ENCODE data around the gene SDR42E2. TPM values are rescaled to one million over a fixed set of nuclear protein-coding genes. Genes with fewer than 3 reads are reported as not detected.
"Not testable (repeated sequence)": the region's sequence is repeated elsewhere in the genome, so short reads cannot be mapped to it uniquely, and the experiment has no call there.

Gene SDR42E2
- total RNA-seq, 1 experiment from 2014 or later: not detected

- no peak for DNase-seq (ENCODE audit: low spot score)
These were observed 29.4 kb downstream of the SDR42E2 start for GRCh38 chr16:22191532-22192260.

DNA sequence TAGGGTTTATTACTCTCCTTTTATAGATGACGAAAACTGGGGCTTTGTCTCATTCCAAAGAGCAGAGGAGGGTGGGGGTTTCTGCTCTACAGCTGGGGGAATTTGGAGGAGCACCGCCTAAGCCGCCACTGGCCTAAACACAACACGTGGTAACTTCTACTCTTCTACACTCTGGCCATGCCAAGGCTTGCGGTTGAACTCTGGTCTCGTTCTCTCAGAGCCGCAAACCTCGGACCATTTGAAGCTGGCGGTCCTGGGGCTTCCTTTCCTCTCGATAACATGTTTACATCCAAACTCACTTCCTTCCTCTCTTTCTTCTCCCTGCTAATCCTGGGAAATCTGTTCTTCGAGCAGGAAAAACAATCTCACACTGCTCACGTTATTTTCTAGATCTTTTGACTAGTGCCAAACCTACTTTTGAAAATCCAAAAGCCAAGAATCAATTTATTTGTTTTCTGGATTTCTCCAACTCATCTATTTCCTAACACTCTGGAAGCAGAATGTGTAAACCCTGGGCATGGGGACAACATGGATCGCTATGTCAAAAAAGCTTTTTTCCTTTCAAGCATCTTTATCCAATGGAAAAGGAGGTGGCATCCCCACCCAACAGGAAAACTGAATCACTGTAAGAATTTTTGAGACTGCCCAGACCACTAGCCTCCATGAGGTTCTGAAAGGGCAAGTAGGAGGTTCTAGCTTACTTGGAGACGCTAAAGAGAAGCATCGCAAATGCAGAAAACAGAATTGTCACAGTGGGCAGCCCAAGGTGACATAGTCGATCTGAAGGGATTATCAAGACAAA, 30.2 kb downstream of the SDR42E2 start:
- DNase-seq (ENCODE audit: low spot score): no peak

GRCh38 chr16:22193063-22193411, 30.7 kb downstream of the SDR42E2 start:
- no peak for DNase-seq (ENCODE audit: low spot score)

- DNase-seq (ENCODE audit: low spot score): no peak
These were observed 32.6 kb downstream of the SDR42E2 start for GRCh38 chr16:22194707-22195444.

DNA sequence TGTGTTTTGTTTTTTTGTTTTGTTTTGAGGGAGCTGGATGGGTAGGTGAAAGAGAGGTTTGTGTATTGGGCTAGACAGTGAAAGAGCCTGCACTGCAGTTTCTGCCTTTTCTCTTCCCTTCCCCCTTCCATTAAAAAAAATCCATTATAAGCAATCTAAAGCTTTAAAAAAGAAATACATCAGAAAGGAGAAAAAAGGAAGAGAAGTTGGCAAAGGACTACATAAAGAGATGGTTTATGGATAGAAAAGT, 33.1 kb downstream of the SDR42E2 start:
- no peak for DNase-seq (ENCODE audit: low spot score)

GRCh38 chr16:22195695-22196558, 33.6 kb downstream of the SDR42E2 start:
- DNase-seq (ENCODE audit: low spot score): peak; percentile 92

GRCh38 chr16:22196559-22197168, 34.4 kb downstream of the SDR42E2 start:
- not testable (repeated sequence) for DNase-seq (ENCODE audit: low spot score)

DNA sequence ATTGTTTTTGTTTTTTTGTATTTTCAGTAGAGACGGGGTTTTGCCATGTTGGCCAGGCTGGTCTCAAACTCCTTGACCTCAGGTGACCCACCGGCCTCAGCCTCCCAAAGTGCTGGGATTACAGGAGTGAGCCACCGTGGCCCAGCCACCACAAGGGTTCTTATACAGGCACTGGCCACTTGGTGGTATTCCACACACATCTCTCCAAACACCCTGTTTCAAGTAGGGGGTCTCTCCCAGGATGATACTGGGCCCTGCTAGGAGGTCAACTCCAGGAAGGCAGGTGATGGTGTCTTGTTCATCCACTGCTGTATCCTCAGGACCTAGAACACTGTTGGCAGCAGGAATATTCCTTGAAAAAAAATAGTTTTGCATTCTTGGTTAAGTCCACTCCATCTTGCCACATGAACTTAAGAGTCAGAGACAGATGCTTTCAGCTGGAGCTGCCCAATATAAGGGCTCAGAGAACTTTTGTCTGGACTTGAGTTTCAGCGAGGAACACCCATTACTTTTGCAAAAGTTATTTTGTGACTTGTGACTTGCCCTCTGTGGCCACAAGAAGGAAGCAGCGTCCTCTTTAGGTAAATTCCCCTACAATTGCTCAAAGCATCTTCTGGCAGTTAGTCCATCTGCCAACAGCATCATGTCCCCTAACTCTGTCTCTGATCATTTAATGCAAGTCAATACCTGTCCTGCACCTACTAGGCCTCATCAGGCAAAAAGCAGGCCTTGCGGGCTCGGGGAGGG, 36.4 kb downstream of the SDR42E2 start:
- DNase-seq (ENCODE audit: low spot score): peak; percentile 44

GRCh38 chr16:22202261-22202637, 39.9 kb downstream of the SDR42E2 start:
- DNase-seq (ENCODE audit: low spot score): no peak

- DNase-seq (ENCODE audit: low spot score): no peak
These were observed 40.8 kb downstream of the SDR42E2 start for GRCh38 chr16:22203091-22203490.

- DNase-seq (ENCODE audit: low spot score): no peak
These were observed 41.9 kb downstream of the SDR42E2 start for GRCh38 chr16:22204091-22204655.

DNA sequence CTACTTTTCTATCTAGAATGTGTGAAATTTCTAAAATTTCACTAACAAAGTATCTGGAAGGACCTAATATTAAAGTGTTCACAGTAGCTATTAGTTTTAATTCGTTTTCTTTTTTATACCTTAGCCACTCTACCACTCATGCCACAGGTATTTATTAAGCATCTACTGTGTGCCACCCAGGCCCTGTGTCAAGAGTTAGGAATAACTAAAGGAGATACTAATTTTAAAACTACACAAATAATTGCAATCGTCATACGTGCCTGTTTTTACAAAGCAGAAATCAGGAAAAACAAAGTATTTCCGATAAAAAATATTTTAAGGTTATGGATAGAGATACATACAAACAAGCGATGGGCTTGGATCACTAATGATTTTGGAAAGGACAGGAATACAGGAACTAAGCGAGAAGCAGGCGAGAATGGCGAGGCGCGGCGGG, 43.3 kb downstream of the SDR42E2 start:
- DNase-seq (ENCODE audit: low spot score): no peak

GRCh38 chr16:22206013-22206841, 43.9 kb downstream of the SDR42E2 start, which contains the start of gene EEF2K:
Gene EEF2K, plus strand, starts transcription at chr16:22206278. Its CDS starts 19,452 bp downstream, at chr16:22225730.
- peak; percentile 94 for DNase-seq (ENCODE audit: low spot score)

GRCh38 chr16:22206842-22207714, 44.8 kb downstream of the SDR42E2 start:
- DNase-seq (ENCODE audit: low spot score): peak; percentile 45

DNA sequence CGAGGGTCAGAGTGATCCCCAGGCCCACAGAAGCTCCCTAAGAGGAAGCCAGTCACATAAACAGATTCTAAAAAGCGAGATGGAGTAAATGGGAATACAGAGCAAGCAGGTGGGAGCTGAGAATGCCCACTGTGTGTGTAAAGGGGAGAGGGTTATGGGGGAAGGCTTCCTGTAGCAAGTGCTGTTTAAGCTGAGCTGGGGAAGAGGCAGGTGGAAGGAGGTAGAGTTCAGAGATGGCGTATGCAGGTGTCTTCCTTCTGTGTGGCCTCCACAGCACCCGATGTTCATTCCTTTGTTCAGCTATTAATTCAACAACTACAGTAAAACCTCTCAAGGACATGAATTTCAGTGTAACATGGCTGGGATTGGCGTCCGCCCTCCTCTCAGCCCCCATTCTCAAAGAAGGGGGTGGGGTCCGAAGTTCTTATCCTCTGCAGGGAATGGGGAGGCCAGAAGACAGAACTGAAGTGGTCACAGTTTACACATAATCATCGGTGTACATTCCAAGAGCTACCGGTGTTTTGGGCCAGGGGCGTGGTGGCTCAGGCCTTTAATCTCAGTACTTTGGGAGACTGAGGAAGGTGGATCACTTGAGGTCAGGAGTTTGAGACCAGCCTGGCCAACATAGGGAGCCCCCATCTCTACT, 45.5 kb downstream of the SDR42E2 start:
- DNase-seq (ENCODE audit: low spot score): no peak

- no peak for DNase-seq (ENCODE audit: low spot score)
These were observed 48.0 kb downstream of the SDR42E2 start for GRCh38 chr16:22210285-22210684.

GRCh38 chr16:22210854-22211253, 48.5 kb downstream of the SDR42E2 start:
- DNase-seq (ENCODE audit: low spot score): no peak

GRCh38 chr16:22213236-22213635, 50.9 kb downstream of the SDR42E2 start:
- DNase-seq (ENCODE audit: low spot score): no peak

All from A172 (cell line).